HL-60 (cell line): Measurements from ENCODE around the gene KCNJ11.

Experiments
- DNase-seq, 2 experiments: peaks; one replicate each; pipeline ENCODE4 v3.0.0-alpha.2; 2010 to 2020; ENCODE audit warnings: low read depth in 1 of 2, low spot score in 1 of 2
- H3K27ac ChIP-seq: fragments of 250-450 bp; sonication (Bioruptor Pico); replicated peaks from 2 replicates; pipeline ENCODE4 v1.5.1; 2020; ENCODE audit warnings: mild to moderate bottlenecking, moderate library complexity
- H3K27me3 ChIP-seq: fragments of 250-450 bp; sonication (Bioruptor Pico); 2 replicates; pipeline ENCODE4 v1.5.1; 2021; ENCODE audit warnings: mild to moderate bottlenecking, moderate library complexity; ENCODE audit not compliant: insufficient read depth, poor library complexity, severe bottlenecking
- H3K4me3 ChIP-seq: replicated peaks from 2 replicates; pipeline ENCODE4 v1.5.1; 2011; ENCODE audit warnings: mild to moderate bottlenecking, control low read depth, low read length; ENCODE audit not compliant: insufficient read depth
- CTCF ChIP-seq: IDR thresholded peaks from one replicate; pipeline ENCODE4 v1.5.1; 2011; ENCODE audit warnings: low read length, control low read depth, inconsistent platforms; ENCODE audit not compliant: insufficient read depth
- GABPA ChIP-seq: IDR thresholded peaks from 2 replicates; pipeline ENCODE4 v1.6.1; 2012; ENCODE audit warnings: low read depth
- POLR2AphosphoS5 ChIP-seq: IDR thresholded peaks from 2 replicates; pipeline ENCODE4 v1.6.1; 2012; ENCODE audit warnings: low read depth
- REST ChIP-seq: IDR thresholded peaks from 2 replicates; pipeline ENCODE4 v1.6.1; 2012; ENCODE audit warnings: low read depth; ENCODE audit not compliant: insufficient replicate concordance
- SPI1 ChIP-seq: IDR thresholded peaks from 2 replicates; pipeline ENCODE4 v1.6.1; 2012; ENCODE audit warnings: low read depth, mild to moderate bottlenecking, borderline replicate concordance

The KCNJ11 gene

GRCh38 chr11:17385492-17385891, 3.0 kb downstream of the KCNJ11 start:
- no peak overlapping the region for H3K4me3 ChIP-seq
- TF ChIP-seq CTCF (no peak), POLR2AphosphoS5 (no peak), SPI1 (no peak), GABPA (no peak), REST (no peak)
- no peak for DNase-seq
- no peaks in the 10 kb centered on the region for H3K27me3 ChIP-seq
- no peak overlapping the region for H3K27ac ChIP-seq

GRCh38 chr11:17384002-17384511, 4.4 kb downstream of the KCNJ11 start:
- Histone ChIP-seq H3K27ac (peak overlapping the region; percentile 64), H3K4me3 (no peak overlapping the region), H3K27me3 (no peaks in the 10 kb centered on the region)
- peak; percentile 62 for TF ChIP-seq CTCF
- TF ChIP-seq POLR2AphosphoS5 = no peak; the same call in none of the 2 replicates
- peak; percentile 65 to 78 for DNase-seq

- no peaks in the 10 kb centered on the region for H3K27me3 ChIP-seq
- peak; percentile 68 to 92 for DNase-seq
- H3K27ac ChIP-seq = peak overlapping the region; percentile 64
- no peak overlapping the region for H3K4me3 ChIP-seq
- TF ChIP-seq POLR2AphosphoS5 (peak; percentile 45), REST (no peak), SPI1 (peak; percentile 68; the same call in 1 of the 2 replicates)
Measured at GRCh38 chr11:17383461-17383860, 5.0 kb downstream of the KCNJ11 start.

GRCh38 chr11:17382046-17382728, 6.3 kb downstream of the KCNJ11 start:
- TF ChIP-seq GABPA = no peak
- no peak for TF ChIP-seq SPI1
- TF ChIP-seq CTCF = no peak
- no peak; the same call in 1 of the 2 replicates for TF ChIP-seq POLR2AphosphoS5
- no peak for TF ChIP-seq REST
- Histone ChIP-seq H3K27me3 (no peaks in the 10 kb centered on the region), H3K27ac (peak overlapping the region; percentile 64), H3K4me3 (no peak overlapping the region)
- DNase-seq = no peak
